Measurements from ENCODE around the gene C12orf57. TPM values are rescaled to one million over a fixed set of nuclear protein-coding genes. Genes with fewer than 3 reads are reported as not detected.
A peak's percentile ranks its signal among the peaks of the same experiment; 100 is the strongest.

Gene C12orf57
- total and polyA plus RNA-seq, 9 of the 15 experiments (the other 6 are each of a cell fraction or from before 2014, with no cell fraction given), result 26.7 to 191 (median 107) TPM

GRCh38 chr12:6944381-6945186 is 762 bp downstream of the C12orf57 start (continued):
- TF ChIP-seq ZBTB5 (IDR thresholded peaks at IDR 0.05) (no peak), ZNF764 (CRISPR knock-in tag; IDR thresholded peaks at IDR 0.05; ENCODE audit: low read depth) (no peak), ZBTB34 (CRISPR knock-in tag; IDR thresholded peaks at IDR 0.05) (no peak), LARP7 (IDR thresholded peaks at IDR 0.05) (no peak), ZNF561 (CRISPR knock-in tag; conservative IDR thresholded peaks at IDR 0.05) (no peak), TBL1XR1 (IDR thresholded peaks at IDR 0.05; ENCODE audit: low read length in 2 of 2) (peak; percentile 27 to 87; a peak in 2 of 4 replicates), KAT7 (CRISPR knock-in tag; IDR thresholded peaks at IDR 0.05; ENCODE audit: borderline replicate concordance) (peak; percentile 77; the same call in 1 of the 2 replicates), FOXM1 (IDR thresholded peaks at IDR 0.05; ENCODE audit: low read depth) (no peak), FOXM1 (CRISPR knock-in tag; IDR thresholded peaks at IDR 0.05; ENCODE audit: low read depth) (no peak), YY1 (IDR thresholded peaks at IDR 0.05; ENCODE audit: borderline replicate concordance in 1 of 3, control insufficient read depth in 1 of 3, extremely low read depth in 1 of 3, insufficient read depth in 3 of 3, insufficient read length in 1 of 3, insufficient replicate concordance in 2 of 3, low read depth in 1 of 3, low read length in 2 of 3) (peak in 1 of 3 experiments; percentile 35), ETV1 (tag; conservative IDR thresholded peaks at IDR 0.05; ENCODE audit: low read depth) (peak; percentile 72), ZNF239 (CRISPR knock-in tag; IDR thresholded peaks at IDR 0.05) (no peak), ERF (CRISPR knock-in tag; IDR thresholded peaks at IDR 0.05) (no peak), NEUROD1 (IDR thresholded peaks at IDR 0.05; ENCODE audit: borderline replicate concordance, low read depth, low read length, partially characterized antibody) (no peak), CC2D1A (IDR thresholded peaks at IDR 0.05) (peak; percentile 46; the same call in 1 of the 2 replicates), TFE3 (CRISPR knock-in tag; IDR thresholded peaks at IDR 0.05) (no peak), ZBTB11 (CRISPR knock-in tag; IDR thresholded peaks at IDR 0.05) (peak in 1 of 3 experiments; percentile 35; a peak in 1 of 6 replicates)
